BE2C (cell line): ENCODE measurements around the gene CD226.
"Not testable (repeated sequence)": the region's sequence is repeated elsewhere in the genome, so short reads cannot be mapped to it uniquely, and the experiment has no call there.

ENCODE experiments used
- DNase-seq: peaks from one replicate; pipeline ENCODE4 v3.0.0-alpha.2; 2020
- H3K27me3 ChIP-seq: fragments of 250-450 bp; sonication (Bioruptor Pico); 2 replicates; pipeline ENCODE4 v1.5.1; 2020; ENCODE audit warnings: mild to moderate bottlenecking
- H3K36me3 ChIP-seq: fragments of 250-450 bp; sonication (Bioruptor Pico); 2 replicates; pipeline ENCODE4 v1.5.1; 2020; ENCODE audit warnings: mild to moderate bottlenecking
- H3K4me1 ChIP-seq: fragments of 250-450 bp; sonication (Bioruptor Pico); 2 replicates; pipeline ENCODE4 v1.5.1; 2020
- H3K4me3 ChIP-seq: 2 replicates; pipeline ENCODE4 v1.5.1; 2011; ENCODE audit warnings: low read depth, low read length
- H3K9me3 ChIP-seq: fragments of 250-450 bp; sonication (Bioruptor Pico); 2 replicates; pipeline ENCODE4 v1.5.1; 2020
- TF ChIP-seq, protein P1 (sequence below): IDR thresholded peaks from 2 replicates; pipeline ENCODE4 v1.5.1; 2012; ENCODE audit warnings: mild to moderate bottlenecking, low read depth, low read length

The CD226 gene

DNA sequence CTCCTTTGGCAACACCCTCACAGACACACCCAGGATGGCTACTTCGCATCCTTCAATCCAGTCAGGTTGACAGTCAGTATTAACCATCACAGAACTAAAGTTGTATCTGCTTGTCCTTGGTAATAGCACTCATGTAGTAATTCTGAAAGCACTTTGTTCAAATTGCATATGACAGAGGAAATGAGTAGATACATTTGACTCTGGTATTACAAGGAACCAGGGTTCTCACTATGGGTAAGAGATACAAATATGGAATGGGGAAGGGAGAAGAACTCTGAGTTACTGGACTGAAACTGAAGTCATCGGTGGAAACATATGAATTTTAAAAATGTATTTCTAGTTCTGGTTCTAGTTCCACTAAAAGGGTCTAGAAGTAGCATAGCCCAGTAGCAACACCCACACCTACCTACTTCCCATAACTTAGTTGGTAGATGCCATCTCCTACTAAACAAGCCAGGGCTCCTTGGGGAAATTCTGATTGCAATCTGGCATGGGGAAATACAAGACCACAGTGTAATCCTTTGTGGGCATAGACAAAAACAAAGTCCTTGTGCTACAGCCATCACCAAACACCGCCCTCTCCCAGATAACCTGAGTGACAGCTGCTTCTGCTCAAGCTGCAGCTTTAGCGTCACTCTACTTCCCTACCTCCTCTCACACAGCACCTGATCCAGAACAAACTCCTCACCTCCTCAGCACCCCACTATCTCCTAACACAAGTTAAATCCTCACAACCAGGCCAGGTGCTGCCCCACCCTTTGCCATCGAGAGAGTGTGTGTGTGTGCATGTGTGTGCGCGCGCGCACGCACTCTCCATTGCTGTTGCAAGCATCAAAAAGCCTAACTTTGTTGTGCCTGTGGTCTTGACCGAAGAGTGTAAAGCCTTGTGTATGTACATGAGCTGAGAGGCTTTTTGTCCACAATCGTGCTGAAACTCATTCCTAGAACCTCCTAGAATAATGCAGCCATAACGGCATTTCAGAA, 31.4 kb upstream of the CD226 start:
- Histone ChIP-seq H3K4me1 (no peaks in the 10 kb centered on the region; the same call in 1 of the 2 replicates), H3K9me3 (no peaks in the 10 kb centered on the region), H3K27me3 (no peaks in the 10 kb centered on the region), H3K36me3 (no peaks in the 10 kb centered on the region), H3K4me3 (no peak overlapping the region)
- no peak for DNase-seq
- TF ChIP-seq, protein P1, sequence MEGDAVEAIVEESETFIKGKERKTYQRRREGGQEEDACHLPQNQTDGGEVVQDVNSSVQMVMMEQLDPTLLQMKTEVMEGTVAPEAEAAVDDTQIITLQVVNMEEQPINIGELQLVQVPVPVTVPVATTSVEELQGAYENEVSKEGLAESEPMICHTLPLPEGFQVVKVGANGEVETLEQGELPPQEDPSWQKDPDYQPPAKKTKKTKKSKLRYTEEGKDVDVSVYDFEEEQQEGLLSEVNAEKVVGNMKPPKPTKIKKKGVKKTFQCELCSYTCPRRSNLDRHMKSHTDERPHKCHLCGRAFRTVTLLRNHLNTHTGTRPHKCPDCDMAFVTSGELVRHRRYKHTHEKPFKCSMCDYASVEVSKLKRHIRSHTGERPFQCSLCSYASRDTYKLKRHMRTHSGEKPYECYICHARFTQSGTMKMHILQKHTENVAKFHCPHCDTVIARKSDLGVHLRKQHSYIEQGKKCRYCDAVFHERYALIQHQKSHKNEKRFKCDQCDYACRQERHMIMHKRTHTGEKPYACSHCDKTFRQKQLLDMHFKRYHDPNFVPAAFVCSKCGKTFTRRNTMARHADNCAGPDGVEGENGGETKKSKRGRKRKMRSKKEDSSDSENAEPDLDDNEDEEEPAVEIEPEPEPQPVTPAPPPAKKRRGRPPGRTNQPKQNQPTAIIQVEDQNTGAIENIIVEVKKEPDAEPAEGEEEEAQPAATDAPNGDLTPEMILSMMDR: no peak

DNA sequence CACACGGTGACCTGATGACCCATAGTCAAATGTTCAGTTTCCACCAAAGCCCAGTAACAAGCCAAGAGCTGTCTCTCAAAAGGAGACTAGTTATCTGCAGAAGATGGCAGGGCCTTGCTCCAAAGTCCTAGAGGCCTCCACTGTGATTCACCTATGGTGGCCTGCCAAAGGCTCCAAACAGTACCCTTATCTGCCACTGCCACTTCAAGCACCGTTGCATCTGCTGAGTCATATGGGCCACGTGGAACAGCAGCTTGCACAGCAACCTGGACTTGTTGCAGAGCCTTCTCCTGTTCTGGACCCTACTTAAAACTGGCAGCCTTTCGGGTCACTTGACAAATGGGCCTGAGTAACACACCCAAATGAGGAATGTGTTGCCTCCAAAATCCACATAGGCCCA, 27.6 kb upstream of the CD226 start:
- H3K4me1 ChIP-seq, H3K4me3 ChIP-seq, H3K9me3 ChIP-seq, H3K27me3 ChIP-seq, H3K36me3 ChIP-seq: not testable (repeated sequence)
- peak; percentile 7 for DNase-seq

DNA sequence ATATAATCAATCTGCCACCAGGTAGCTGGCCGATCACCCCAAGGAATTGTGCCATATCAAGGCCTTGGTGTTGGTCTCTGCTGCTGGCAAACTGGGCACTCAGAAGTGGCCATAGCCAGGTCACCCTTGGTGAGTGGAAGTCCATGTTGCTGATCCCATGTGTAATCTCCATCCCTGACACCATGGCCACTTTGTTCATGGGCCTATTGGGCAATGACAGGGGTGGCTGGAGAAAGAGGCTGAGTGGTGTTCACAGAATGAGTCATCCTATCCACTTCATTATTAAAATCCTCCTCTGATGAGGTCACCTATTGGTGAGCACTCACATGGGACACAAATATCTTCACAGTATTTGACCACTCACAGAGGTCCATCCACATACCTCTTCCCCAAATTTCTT, 26.7 kb upstream of the CD226 start:
- H3K4me1 ChIP-seq: no peaks in the 10 kb centered on the region
- no peaks in the 10 kb centered on the region for H3K27me3 ChIP-seq
- TF ChIP-seq, protein P1: no peak
- no peaks in the 10 kb centered on the region for H3K9me3 ChIP-seq
- H3K4me3 ChIP-seq: no peak overlapping the region
- DNase-seq: no peak
- H3K36me3 ChIP-seq: no peaks in the 10 kb centered on the region

DNA sequence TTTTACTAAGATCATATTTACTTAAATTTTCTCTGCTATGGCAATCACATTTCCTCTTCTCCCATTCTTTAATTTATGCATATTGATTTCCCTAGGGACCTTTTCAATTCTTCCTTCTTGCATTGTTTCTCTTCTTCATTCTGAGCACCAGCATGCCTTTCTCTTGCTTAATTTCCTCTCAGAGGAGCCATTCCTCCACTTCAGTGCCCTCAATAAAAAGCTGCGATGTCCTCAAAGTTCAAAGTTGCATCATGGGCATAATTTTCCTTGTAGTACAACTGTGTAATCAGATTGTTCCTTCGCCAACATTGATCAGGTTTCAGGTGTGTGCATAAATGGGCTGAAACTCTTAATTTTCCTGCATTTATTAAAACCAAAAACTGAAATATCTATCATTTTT, 21.8 kb upstream of the CD226 start:
- H3K27me3 ChIP-seq: no peaks in the 10 kb centered on the region
- DNase-seq: no peak
- H3K36me3 ChIP-seq: no peaks in the 10 kb centered on the region
- H3K9me3 ChIP-seq: no peaks in the 10 kb centered on the region
- no peak overlapping the region for H3K4me3 ChIP-seq
- H3K4me1 ChIP-seq: no peaks in the 10 kb centered on the region
- TF ChIP-seq, protein P1: no peak

DNA sequence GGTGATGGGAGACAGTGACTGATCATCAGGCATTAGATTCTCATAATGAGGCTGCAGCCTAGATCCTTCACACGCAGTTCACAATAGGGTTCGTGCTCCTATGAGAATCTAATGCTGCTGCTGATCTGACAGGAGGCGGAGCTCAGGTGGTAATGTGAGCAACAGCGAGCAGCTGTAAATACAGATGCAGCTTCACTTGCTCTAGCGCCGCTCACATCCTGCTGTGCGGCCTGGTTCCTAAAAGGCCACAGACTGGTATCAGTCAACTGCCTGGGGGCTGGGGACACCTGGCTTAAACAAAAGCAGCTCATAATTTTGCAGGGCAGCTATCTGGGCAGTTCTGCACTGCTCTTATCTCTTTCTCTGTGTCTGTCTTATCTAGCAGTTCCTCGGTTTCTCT, 20.4 kb upstream of the CD226 start:
- Histone ChIP-seq H3K4me1 (no peaks in the 10 kb centered on the region), H3K9me3 (no peaks in the 10 kb centered on the region), H3K27me3 (no peaks in the 10 kb centered on the region), H3K4me3 (no peak overlapping the region), H3K36me3 (no peaks in the 10 kb centered on the region)
- TF ChIP-seq, protein P1: no peak
- peak; percentile 72 for DNase-seq

DNA sequence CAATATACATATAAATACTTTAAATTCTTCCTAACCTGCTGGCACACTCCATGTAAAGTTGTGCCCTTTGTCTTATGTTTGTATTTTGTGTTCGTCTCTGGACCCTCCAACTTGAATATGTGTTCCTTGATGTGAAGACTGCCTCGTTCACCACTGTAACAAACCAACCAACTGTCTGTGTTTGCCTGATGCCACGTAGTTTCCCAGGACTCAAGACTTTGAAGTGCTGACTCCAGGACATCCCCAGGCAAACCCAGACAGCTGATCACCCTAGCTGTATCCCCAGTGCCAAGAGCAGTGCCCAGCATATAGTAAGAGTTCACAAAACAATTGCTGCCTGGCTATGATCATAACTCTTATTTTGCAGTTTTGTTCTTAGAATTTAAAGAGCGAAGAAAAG, 15.5 kb upstream of the CD226 start:
- no peak overlapping the region for H3K4me3 ChIP-seq
- H3K36me3 ChIP-seq: no peaks in the 10 kb centered on the region
- TF ChIP-seq, protein P1: no peak
- no peak for DNase-seq
- no peaks in the 10 kb centered on the region for H3K4me1 ChIP-seq
- H3K9me3 ChIP-seq: no peaks in the 10 kb centered on the region
- H3K27me3 ChIP-seq: no peaks in the 10 kb centered on the region
